HepG2 (cell line): ENCODE data around the gene ZWILCH. TPM values are rescaled to one million over a fixed set of nuclear protein-coding genes. Genes with fewer than 3 reads are reported as not detected.

ENCODE experiments used
- CENPT ChIP-seq: sonication (generic); formaldehyde crosslinking; IDR thresholded peaks from 2 replicates; pipeline ENCODE4 v1.8.0; 2022; ENCODE audit warnings: low read depth, mild to moderate bottlenecking, moderate library complexity, missing genetic modification reagents
- EHMT2 ChIP-seq: fragments of 200-600 bp; sonication (generic); IDR thresholded peaks from 2 replicates; pipeline ENCODE4 v1.7.0; 2017; ENCODE audit warnings: antibody characterized with exemption, low read depth, low read length, borderline replicate concordance
- HIVEP1 ChIP-seq: sonication (generic); formaldehyde crosslinking; IDR thresholded peaks from 2 replicates; pipeline ENCODE4 v1.4.0; 2020; ENCODE audit warnings: mild to moderate bottlenecking, missing genetic modification reagents
- KLF13 ChIP-seq: sonication (generic); formaldehyde crosslinking; IDR thresholded peaks from 2 replicates; pipeline ENCODE4 v1.4.0; 2020; ENCODE audit warnings: mild to moderate bottlenecking, missing genetic modification reagents
- KMT2A ChIP-seq: sonication (generic); formaldehyde crosslinking; IDR thresholded peaks from 2 replicates; pipeline ENCODE4 v1.4.0; 2020; ENCODE audit warnings: missing genetic modification reagents
- MXI1 ChIP-seq: IDR thresholded peaks from 3 replicates; pipeline ENCODE4 v1.6.1; 2012; ENCODE audit warnings: low read depth, low read length, inconsistent platforms, borderline replicate concordance
- ZBTB42 ChIP-seq: sonication (generic); formaldehyde crosslinking; IDR thresholded peaks from 2 replicates; pipeline ENCODE4 v1.5.0; 2020; ENCODE audit warnings: mild to moderate bottlenecking, missing genetic modification reagents
- ZNF749 ChIP-seq: sonication (generic); formaldehyde crosslinking; IDR thresholded peaks from 2 replicates; pipeline ENCODE4 v1.8.0; 2022; ENCODE audit warnings: mild to moderate bottlenecking, missing genetic modification reagents, moderate library complexity, borderline replicate concordance
- polyA plus RNA-seq, 8 experiments: library from polyadenylated mRNA; depleted of rRNA in 3 of 8; stranded (reverse) in 7 of 8; unstranded in 1 of 8; fragments of >200 nt; fragmentation: Illumina TruSeq in 4 of 8; extraction: Trizol in 4 of 8; gene quantifications; 2 replicates each; pipeline versions ENCODE4 v1.2.1 to v1.2.3, GENCODE V29; 2011 to 2016; ENCODE audit warnings: low read depth in 4 of 8, missing spikeins in 1 of 8, mixed read lengths in 1 of 8; ENCODE audit not compliant: insufficient read depth in 1 of 8
- total RNA-seq, 5 experiments: library from RNA; depleted of rRNA; stranded (reverse); fragments of >200 nt; fragmentation: Illumina TruSeq; extraction: Trizol; gene quantifications; 2 replicates each; pipeline ENCODE4 v1.2.3, GENCODE V29; 2016; ENCODE audit warnings: low read depth in 1 of 5
- TF ChIP-seq, protein P1 (sequence below), 2 experiments: IDR thresholded peaks; 2 replicates each; pipeline ENCODE4 v1.6.1; 2011 to 2012; ENCODE audit warnings: low read length in 2 of 2, borderline replicate concordance in 1 of 2, low read depth in 1 of 2, mild to moderate bottlenecking in 1 of 2, moderate library complexity in 1 of 2
- TF ChIP-seq, protein P2 (sequence below): sonication (generic); formaldehyde crosslinking; IDR thresholded peaks from 2 replicates; pipeline ENCODE4 v1.5.0; 2020; ENCODE audit warnings: mild to moderate bottlenecking, missing genetic modification reagents, borderline replicate concordance
- TF ChIP-seq, protein P3 (sequence below): sonication (generic); formaldehyde crosslinking; conservative IDR thresholded peaks from 2 replicates; pipeline ENCODE4 v1.8.0; 2022; ENCODE audit warnings: missing genetic modification reagents
- TF ChIP-seq, protein P4 (sequence below): sonication (generic); formaldehyde crosslinking; IDR thresholded peaks from 2 replicates; pipeline ENCODE4 v1.4.0; 2020; ENCODE audit warnings: mild to moderate bottlenecking, missing genetic modification reagents
- TF ChIP-seq, protein P5 (sequence below): sonication (generic); formaldehyde crosslinking; IDR thresholded peaks from 2 replicates; pipeline ENCODE4 v1.8.1; 2023; ENCODE audit warnings: mild to moderate bottlenecking, missing genetic modification reagents

Gene ZWILCH
- total and polyA plus RNA-seq, 2 of the 13 experiments (the other 11 are each of a cell fraction or from before 2014, with no cell fraction given) = 9.5 to 27.8 TPM

DNA sequence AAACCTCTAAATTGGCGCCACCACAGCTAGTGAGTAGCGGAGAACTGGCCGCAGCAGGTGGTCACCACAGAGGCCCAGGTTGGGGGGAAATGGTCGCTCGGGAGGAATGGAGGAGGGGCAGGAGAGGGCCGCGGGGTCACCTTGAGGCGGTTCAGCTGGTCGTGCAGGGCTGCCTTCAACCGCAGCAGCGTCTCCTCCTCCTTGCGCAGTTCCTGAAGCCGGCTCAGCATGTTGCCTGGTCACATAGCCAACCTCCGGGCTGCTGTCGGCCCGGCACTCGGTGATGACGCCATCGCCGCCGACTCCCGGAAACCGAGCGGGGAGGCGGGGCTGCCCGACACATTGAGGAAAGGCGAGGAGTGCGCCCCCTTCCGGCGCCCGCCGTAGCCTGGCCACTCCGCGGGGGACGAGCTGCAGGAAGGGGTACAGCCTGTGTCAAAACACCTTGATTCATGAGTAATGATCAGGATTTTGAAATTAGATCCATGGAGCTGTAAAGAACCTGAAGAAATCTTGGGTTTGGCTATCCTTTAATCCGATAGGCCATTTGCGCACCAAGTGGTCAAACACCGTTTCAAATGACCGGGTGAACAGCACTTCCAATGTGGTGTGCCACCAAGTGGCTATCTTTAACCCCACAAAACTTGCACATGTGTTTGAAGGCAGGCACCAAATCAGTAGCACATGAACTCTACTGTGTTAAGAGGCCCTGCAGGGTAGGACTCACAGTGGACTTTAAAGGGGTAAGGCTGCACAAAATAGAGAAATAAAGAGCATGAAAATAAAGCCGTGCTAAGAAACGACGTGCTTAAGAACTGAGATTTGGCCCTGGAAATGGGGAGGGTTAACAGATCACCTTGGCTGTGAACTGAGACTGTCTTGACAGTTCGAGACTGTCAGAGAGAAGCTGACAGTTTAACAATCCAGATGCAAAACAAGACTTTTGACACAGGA is 7.3 kb upstream of the ZWILCH start, which contains the start of gene SNAPC5 (continued):
- TF ChIP-seq, protein P1, sequence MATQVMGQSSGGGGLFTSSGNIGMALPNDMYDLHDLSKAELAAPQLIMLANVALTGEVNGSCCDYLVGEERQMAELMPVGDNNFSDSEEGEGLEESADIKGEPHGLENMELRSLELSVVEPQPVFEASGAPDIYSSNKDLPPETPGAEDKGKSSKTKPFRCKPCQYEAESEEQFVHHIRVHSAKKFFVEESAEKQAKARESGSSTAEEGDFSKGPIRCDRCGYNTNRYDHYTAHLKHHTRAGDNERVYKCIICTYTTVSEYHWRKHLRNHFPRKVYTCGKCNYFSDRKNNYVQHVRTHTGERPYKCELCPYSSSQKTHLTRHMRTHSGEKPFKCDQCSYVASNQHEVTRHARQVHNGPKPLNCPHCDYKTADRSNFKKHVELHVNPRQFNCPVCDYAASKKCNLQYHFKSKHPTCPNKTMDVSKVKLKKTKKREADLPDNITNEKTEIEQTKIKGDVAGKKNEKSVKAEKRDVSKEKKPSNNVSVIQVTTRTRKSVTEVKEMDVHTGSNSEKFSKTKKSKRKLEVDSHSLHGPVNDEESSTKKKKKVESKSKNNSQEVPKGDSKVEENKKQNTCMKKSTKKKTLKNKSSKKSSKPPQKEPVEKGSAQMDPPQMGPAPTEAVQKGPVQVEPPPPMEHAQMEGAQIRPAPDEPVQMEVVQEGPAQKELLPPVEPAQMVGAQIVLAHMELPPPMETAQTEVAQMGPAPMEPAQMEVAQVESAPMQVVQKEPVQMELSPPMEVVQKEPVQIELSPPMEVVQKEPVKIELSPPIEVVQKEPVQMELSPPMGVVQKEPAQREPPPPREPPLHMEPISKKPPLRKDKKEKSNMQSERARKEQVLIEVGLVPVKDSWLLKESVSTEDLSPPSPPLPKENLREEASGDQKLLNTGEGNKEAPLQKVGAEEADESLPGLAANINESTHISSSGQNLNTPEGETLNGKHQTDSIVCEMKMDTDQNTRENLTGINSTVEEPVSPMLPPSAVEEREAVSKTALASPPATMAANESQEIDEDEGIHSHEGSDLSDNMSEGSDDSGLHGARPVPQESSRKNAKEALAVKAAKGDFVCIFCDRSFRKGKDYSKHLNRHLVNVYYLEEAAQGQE (IDR thresholded peaks at IDR 0.05; ENCODE audit: borderline replicate concordance in 1 of 2, low read depth in 1 of 2, low read length in 2 of 2) = no peak
- TF ChIP-seq CENPT (CRISPR knock-in tag) (0 out of 2 replicates have a peak, but pooled peaks have one; percentile 61), EHMT2 (no peak), MXI1 (peak; percentile 93; the same call in 2 of the 3 replicates), KMT2A (CRISPR knock-in tag) (peak; percentile 93), ZNF749 (peak; percentile 75; the same call in 1 of the 2 replicates), KLF13 (CRISPR knock-in tag) (no peak), HIVEP1 (CRISPR knock-in tag) (peak; percentile 46; the same call in 1 of the 2 replicates), ZBTB42 (0 out of 2 replicates have a peak, but pooled peaks have one; percentile 61)
- TF ChIP-seq, protein P2, sequence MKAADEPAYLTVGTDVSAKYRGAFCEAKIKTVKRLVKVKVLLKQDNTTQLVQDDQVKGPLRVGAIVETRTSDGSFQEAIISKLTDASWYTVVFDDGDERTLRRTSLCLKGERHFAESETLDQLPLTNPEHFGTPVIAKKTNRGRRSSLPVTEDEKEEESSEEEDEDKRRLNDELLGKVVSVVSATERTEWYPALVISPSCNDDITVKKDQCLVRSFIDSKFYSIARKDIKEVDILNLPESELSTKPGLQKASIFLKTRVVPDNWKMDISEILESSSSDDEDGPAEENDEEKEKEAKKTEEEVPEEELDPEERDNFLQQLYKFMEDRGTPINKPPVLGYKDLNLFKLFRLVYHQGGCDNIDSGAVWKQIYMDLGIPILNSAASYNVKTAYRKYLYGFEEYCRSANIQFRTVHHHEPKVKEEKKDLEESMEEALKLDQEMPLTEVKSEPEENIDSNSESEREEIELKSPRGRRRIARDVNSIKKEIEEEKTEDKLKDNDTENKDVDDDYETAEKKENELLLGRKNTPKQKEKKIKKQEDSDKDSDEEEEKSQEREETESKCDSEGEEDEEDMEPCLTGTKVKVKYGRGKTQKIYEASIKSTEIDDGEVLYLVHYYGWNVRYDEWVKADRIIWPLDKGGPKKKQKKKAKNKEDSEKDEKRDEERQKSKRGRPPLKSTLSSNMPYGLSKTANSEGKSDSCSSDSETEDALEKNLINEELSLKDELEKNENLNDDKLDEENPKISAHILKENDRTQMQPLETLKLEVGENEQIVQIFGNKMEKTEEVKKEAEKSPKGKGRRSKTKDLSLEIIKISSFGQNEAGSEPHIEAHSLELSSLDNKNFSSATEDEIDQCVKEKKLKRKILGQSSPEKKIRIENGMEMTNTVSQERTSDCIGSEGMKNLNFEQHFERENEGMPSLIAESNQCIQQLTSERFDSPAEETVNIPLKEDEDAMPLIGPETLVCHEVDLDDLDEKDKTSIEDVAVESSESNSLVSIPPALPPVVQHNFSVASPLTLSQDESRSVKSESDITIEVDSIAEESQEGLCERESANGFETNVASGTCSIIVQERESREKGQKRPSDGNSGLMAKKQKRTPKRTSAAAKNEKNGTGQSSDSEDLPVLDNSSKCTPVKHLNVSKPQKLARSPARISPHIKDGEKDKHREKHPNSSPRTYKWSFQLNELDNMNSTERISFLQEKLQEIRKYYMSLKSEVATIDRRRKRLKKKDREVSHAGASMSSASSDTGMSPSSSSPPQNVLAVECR (CRISPR knock-in tag) = peak; percentile 99
- TF ChIP-seq, protein P3, sequence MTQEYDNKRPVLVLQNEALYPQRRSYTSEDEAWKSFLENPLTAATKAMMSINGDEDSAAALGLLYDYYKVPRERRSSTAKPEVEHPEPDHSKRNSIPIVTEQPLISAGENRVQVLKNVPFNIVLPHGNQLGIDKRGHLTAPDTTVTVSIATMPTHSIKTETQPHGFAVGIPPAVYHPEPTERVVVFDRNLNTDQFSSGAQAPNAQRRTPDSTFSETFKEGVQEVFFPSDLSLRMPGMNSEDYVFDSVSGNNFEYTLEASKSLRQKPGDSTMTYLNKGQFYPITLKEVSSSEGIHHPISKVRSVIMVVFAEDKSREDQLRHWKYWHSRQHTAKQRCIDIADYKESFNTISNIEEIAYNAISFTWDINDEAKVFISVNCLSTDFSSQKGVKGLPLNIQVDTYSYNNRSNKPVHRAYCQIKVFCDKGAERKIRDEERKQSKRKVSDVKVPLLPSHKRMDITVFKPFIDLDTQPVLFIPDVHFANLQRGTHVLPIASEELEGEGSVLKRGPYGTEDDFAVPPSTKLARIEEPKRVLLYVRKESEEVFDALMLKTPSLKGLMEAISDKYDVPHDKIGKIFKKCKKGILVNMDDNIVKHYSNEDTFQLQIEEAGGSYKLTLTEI (CRISPR knock-in tag) = no peak
- TF ChIP-seq, protein P4, sequence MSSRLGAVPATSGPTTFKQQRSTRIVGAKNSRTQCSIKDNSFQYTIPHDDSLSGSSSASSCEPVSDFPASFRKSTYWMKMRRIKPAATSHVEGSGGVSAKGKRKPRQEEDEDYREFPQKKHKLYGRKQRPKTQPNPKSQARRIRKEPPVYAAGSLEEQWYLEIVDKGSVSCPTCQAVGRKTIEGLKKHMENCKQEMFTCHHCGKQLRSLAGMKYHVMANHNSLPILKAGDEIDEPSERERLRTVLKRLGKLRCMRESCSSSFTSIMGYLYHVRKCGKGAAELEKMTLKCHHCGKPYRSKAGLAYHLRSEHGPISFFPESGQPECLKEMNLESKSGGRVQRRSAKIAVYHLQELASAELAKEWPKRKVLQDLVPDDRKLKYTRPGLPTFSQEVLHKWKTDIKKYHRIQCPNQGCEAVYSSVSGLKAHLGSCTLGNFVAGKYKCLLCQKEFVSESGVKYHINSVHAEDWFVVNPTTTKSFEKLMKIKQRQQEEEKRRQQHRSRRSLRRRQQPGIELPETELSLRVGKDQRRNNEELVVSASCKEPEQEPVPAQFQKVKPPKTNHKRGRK = 0 out of 2 replicates have a peak, but pooled peaks have one; percentile 28
- TF ChIP-seq, protein P5, sequence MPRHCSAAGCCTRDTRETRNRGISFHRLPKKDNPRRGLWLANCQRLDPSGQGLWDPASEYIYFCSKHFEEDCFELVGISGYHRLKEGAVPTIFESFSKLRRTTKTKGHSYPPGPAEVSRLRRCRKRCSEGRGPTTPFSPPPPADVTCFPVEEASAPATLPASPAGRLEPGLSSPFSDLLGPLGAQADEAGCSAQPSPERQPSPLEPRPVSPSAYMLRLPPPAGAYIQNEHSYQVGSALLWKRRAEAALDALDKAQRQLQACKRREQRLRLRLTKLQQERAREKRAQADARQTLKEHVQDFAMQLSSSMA (CRISPR knock-in tag) = peak; percentile 76; the same call in 1 of the 2 replicates
